ENCODE measurements around the gene NRXN2.
"Not testable (repeated sequence)": the region's sequence is repeated elsewhere in the genome, so short reads cannot be mapped to it uniquely, and the experiment has no call there.

NRXN2 gene

GRCh38 chr11:64719406-64719805 lies 3.6 kb downstream of the NRXN2 start:
- peak; percentile 46 for DNase-seq

- DNase-seq, result no peak
These were observed 4.2 kb downstream of the NRXN2 start for GRCh38 chr11:64718780-64719124.

GRCh38 chr11:64718084-64718779 lies 4.8 kb downstream of the NRXN2 start:
- peak; percentile 45 for DNase-seq

- peak; percentile 42 for DNase-seq
These were observed 5.8 kb downstream of the NRXN2 start for GRCh38 chr11:64717268-64717578.

GRCh38 chr11:64716473-64717267 lies 6.3 kb downstream of the NRXN2 start:
- peak; percentile 72 for DNase-seq

- DNase-seq, result no peak
These were observed 7.1 kb downstream of the NRXN2 start for GRCh38 chr11:64715756-64716472.

- DNase-seq, result no peak
These were observed 7.9 kb downstream of the NRXN2 start for GRCh38 chr11:64715110-64715509.

GRCh38 chr11:64714666-64715065 lies 8.3 kb downstream of the NRXN2 start:
- no peak for DNase-seq

GRCh38 chr11:64713781-64714363 lies 9.1 kb downstream of the NRXN2 start:
- DNase-seq, result peak; percentile 72

- DNase-seq, result peak; percentile 72
These were observed 9.8 kb downstream of the NRXN2 start for GRCh38 chr11:64713016-64713707.

- DNase-seq, result no peak
These were observed 10.5 kb downstream of the NRXN2 start for GRCh38 chr11:64712430-64713015.

GRCh38 chr11:64711956-64712362 lies 11.0 kb downstream of the NRXN2 start:
- no peak for DNase-seq

- no peak for DNase-seq
These were observed 11.7 kb downstream of the NRXN2 start for GRCh38 chr11:64711138-64711955.

GRCh38 chr11:64710418-64711137 lies 12.4 kb downstream of the NRXN2 start:
- no peak for DNase-seq

GRCh38 chr11:64705501-64705900 lies 17.5 kb downstream of the NRXN2 start:
- DNase-seq, result no peak

- no peak for DNase-seq
These were observed 19.9 kb downstream of the NRXN2 start for GRCh38 chr11:64703048-64703447.

GRCh38 chr11:64701956-64702355 lies 21.0 kb downstream of the NRXN2 start:
- not testable (repeated sequence) for DNase-seq

- DNase-seq, result no peak
These were observed 24.6 kb downstream of the NRXN2 start for GRCh38 chr11:64698427-64698826.

GRCh38 chr11:64697663-64698375 lies 25.2 kb downstream of the NRXN2 start:
- no peak for DNase-seq

GRCh38 chr11:64696045-64696444 lies 27.0 kb downstream of the NRXN2 start:
- DNase-seq, result no peak
